ENCODE results near the gene NEDD4L. TPM values are rescaled to one million over a fixed set of nuclear protein-coding genes. Genes with fewer than 3 reads are reported as not detected.

Gene NEDD4L
- total and polyA plus RNA-seq, 9 donors = 24.8 to 43.1 (median 34.0) TPM

GRCh38 chr18:58064406-58064998, 20.5 kb downstream of the NEDD4L start:
- no peaks in the 10 kb centered on the region for H3K27me3 ChIP-seq (ENCODE audit: control insufficient read depth, insufficient read depth, low read length)
- H3K4me1 ChIP-seq (ENCODE audit: control insufficient read depth, insufficient read depth, low read length) = no peaks in the 10 kb centered on the region
- no peak overlapping the region for H3K4me3 ChIP-seq (ENCODE audit: low read length)
- H3K9me3 ChIP-seq (replicated peaks; ENCODE audit: control insufficient read depth, low read depth, low read length) = no peaks in the 10 kb centered on the region
- 96% methylated on average over 5 of the region's 10 CpGs for WGBS (ENCODE audit: insufficient coverage)
- H3K27ac ChIP-seq (ENCODE audit: low read length) = no peak overlapping the region
- DNase-seq = no peak
- H3K36me3 ChIP-seq (ENCODE audit: control insufficient read depth, insufficient read depth, low read length) = no peaks in the 10 kb centered on the region

GRCh38 chr18:58065956-58066355, 21.9 kb downstream of the NEDD4L start:
- H3K27ac ChIP-seq (ENCODE audit: low read length) = no peak overlapping the region
- H3K27me3 ChIP-seq (ENCODE audit: control insufficient read depth, insufficient read depth, low read length) = no peaks in the 10 kb centered on the region
- no peak overlapping the region for H3K4me3 ChIP-seq (ENCODE audit: low read length)
- DNase-seq = no peak
- no peaks in the 10 kb centered on the region for H3K9me3 ChIP-seq (replicated peaks; ENCODE audit: control insufficient read depth, low read depth, low read length)
- H3K4me1 ChIP-seq (ENCODE audit: control insufficient read depth, insufficient read depth, low read length) = no peaks in the 10 kb centered on the region
- no peaks in the 10 kb centered on the region for H3K36me3 ChIP-seq (ENCODE audit: control insufficient read depth, insufficient read depth, low read length)
- WGBS (ENCODE audit: insufficient coverage) = no CpG with 5 or more reads among the region's 3 CpGs

GRCh38 chr18:58067601-58068000, 23.6 kb downstream of the NEDD4L start:
- Histone ChIP-seq H3K9me3 (replicated peaks; ENCODE audit: control insufficient read depth, low read depth, low read length) (no peaks in the 10 kb centered on the region), H3K4me1 (ENCODE audit: control insufficient read depth, insufficient read depth, low read length) (no peaks in the 10 kb centered on the region), H3K27ac (ENCODE audit: low read length) (no peak overlapping the region), H3K36me3 (ENCODE audit: control insufficient read depth, insufficient read depth, low read length) (no peaks in the 10 kb centered on the region), H3K27me3 (ENCODE audit: control insufficient read depth, insufficient read depth, low read length) (no peaks in the 10 kb centered on the region), H3K4me3 (ENCODE audit: low read length) (no peak overlapping the region)
- 85% methylated on average over 2 of the region's 2 CpGs for WGBS (ENCODE audit: insufficient coverage)
- no peak for DNase-seq

- Histone ChIP-seq H3K27me3 (ENCODE audit: control insufficient read depth, insufficient read depth, low read length) (no peaks in the 10 kb centered on the region), H3K36me3 (ENCODE audit: control insufficient read depth, insufficient read depth, low read length) (no peaks in the 10 kb centered on the region), H3K27ac (ENCODE audit: low read length) (no peak overlapping the region), H3K4me3 (ENCODE audit: low read length) (no peak overlapping the region), H3K9me3 (replicated peaks; ENCODE audit: control insufficient read depth, low read depth, low read length) (no peaks in the 10 kb centered on the region), H3K4me1 (ENCODE audit: control insufficient read depth, insufficient read depth, low read length) (no peaks in the 10 kb centered on the region)
- DNase-seq = no peak
Observed at GRCh38 chr18:58069099-58069498, 25.1 kb downstream of the NEDD4L start.

GRCh38 chr18:58069721-58070292, 25.8 kb downstream of the NEDD4L start:
- Histone ChIP-seq H3K27me3 (ENCODE audit: control insufficient read depth, insufficient read depth, low read length) (no peaks in the 10 kb centered on the region), H3K4me1 (ENCODE audit: control insufficient read depth, insufficient read depth, low read length) (no peaks in the 10 kb centered on the region), H3K9me3 (replicated peaks; ENCODE audit: control insufficient read depth, low read depth, low read length) (no peaks in the 10 kb centered on the region), H3K4me3 (ENCODE audit: low read length) (no peak overlapping the region), H3K36me3 (ENCODE audit: control insufficient read depth, insufficient read depth, low read length) (no peaks in the 10 kb centered on the region), H3K27ac (ENCODE audit: low read length) (no peak overlapping the region)
- 100% methylated on average over 1 of the region's 3 CpGs for WGBS (ENCODE audit: insufficient coverage)
- no peak for DNase-seq

- H3K36me3 ChIP-seq (ENCODE audit: control insufficient read depth, insufficient read depth, low read length) = no peaks in the 10 kb centered on the region
- no peak for DNase-seq
- H3K4me1 ChIP-seq (ENCODE audit: control insufficient read depth, insufficient read depth, low read length) = no peaks in the 10 kb centered on the region
- H3K27ac ChIP-seq (ENCODE audit: low read length) = no peak overlapping the region
- no peaks in the 10 kb centered on the region for H3K9me3 ChIP-seq (replicated peaks; ENCODE audit: control insufficient read depth, low read depth, low read length)
- H3K27me3 ChIP-seq (ENCODE audit: control insufficient read depth, insufficient read depth, low read length) = no peaks in the 10 kb centered on the region
- no CpG with 5 or more reads among the region's 2 CpGs for WGBS (ENCODE audit: insufficient coverage)
- no peak overlapping the region for H3K4me3 ChIP-seq (ENCODE audit: low read length)
Observed at GRCh38 chr18:58076052-58076451, 32.0 kb downstream of the NEDD4L start.

- no peak overlapping the region for H3K27ac ChIP-seq (ENCODE audit: low read length)
- 90% methylated on average over 4 of the region's 9 CpGs for WGBS (ENCODE audit: insufficient coverage)
- no peaks in the 10 kb centered on the region for H3K9me3 ChIP-seq (replicated peaks; ENCODE audit: control insufficient read depth, low read depth, low read length)
- no peak overlapping the region for H3K4me3 ChIP-seq (ENCODE audit: low read length)
- H3K4me1 ChIP-seq (ENCODE audit: control insufficient read depth, insufficient read depth, low read length) = no peaks in the 10 kb centered on the region
- H3K36me3 ChIP-seq (ENCODE audit: control insufficient read depth, insufficient read depth, low read length) = no peaks in the 10 kb centered on the region
- H3K27me3 ChIP-seq (ENCODE audit: control insufficient read depth, insufficient read depth, low read length) = no peaks in the 10 kb centered on the region
- no peak for DNase-seq
Observed at GRCh38 chr18:58077329-58077728, 33.3 kb downstream of the NEDD4L start.

- Histone ChIP-seq H3K27me3 (ENCODE audit: control insufficient read depth, insufficient read depth, low read length) (no peaks in the 10 kb centered on the region), H3K36me3 (ENCODE audit: control insufficient read depth, insufficient read depth, low read length) (no peaks in the 10 kb centered on the region), H3K9me3 (replicated peaks; ENCODE audit: control insufficient read depth, low read depth, low read length) (no peaks in the 10 kb centered on the region), H3K4me3 (ENCODE audit: low read length) (no peak overlapping the region), H3K27ac (ENCODE audit: low read length) (no peak overlapping the region), H3K4me1 (ENCODE audit: control insufficient read depth, insufficient read depth, low read length) (no peaks in the 10 kb centered on the region)
- WGBS (ENCODE audit: insufficient coverage) = 87% methylated on average over 6 of the region's 11 CpGs
- no peak for DNase-seq
Observed at GRCh38 chr18:58078889-58079573, 35.0 kb downstream of the NEDD4L start.

GRCh38 chr18:58080451-58080850, 36.4 kb downstream of the NEDD4L start:
- no peak overlapping the region for H3K4me3 ChIP-seq (ENCODE audit: low read length)
- H3K36me3 ChIP-seq (ENCODE audit: control insufficient read depth, insufficient read depth, low read length) = no peaks in the 10 kb centered on the region
- H3K27ac ChIP-seq (ENCODE audit: low read length) = no peak overlapping the region
- H3K9me3 ChIP-seq (replicated peaks; ENCODE audit: control insufficient read depth, low read depth, low read length) = no peaks in the 10 kb centered on the region
- H3K27me3 ChIP-seq (ENCODE audit: control insufficient read depth, insufficient read depth, low read length) = no peaks in the 10 kb centered on the region
- no peaks in the 10 kb centered on the region for H3K4me1 ChIP-seq (ENCODE audit: control insufficient read depth, insufficient read depth, low read length)
- no peak for DNase-seq
- 83% methylated on average over 1 of the region's 3 CpGs for WGBS (ENCODE audit: insufficient coverage)

- no peaks in the 10 kb centered on the region for H3K27me3 ChIP-seq (ENCODE audit: control insufficient read depth, insufficient read depth, low read length)
- no peak overlapping the region for H3K4me3 ChIP-seq (ENCODE audit: low read length)
- no peaks in the 10 kb centered on the region for H3K36me3 ChIP-seq (ENCODE audit: control insufficient read depth, insufficient read depth, low read length)
- H3K27ac ChIP-seq (ENCODE audit: low read length) = no peak overlapping the region
- no peaks in the 10 kb centered on the region for H3K9me3 ChIP-seq (replicated peaks; ENCODE audit: control insufficient read depth, low read depth, low read length)
- DNase-seq = no peak
- H3K4me1 ChIP-seq (ENCODE audit: control insufficient read depth, insufficient read depth, low read length) = no peaks in the 10 kb centered on the region
- WGBS (ENCODE audit: insufficient coverage) = 64% methylated on average over 4 of the region's 6 CpGs
Observed at GRCh38 chr18:58087928-58088690, 44.1 kb downstream of the NEDD4L start.
